Lung (tissue), 12 donors: ENCODE data around the gene SEC61B. TPM values are rescaled to one million over a fixed set of nuclear protein-coding genes. Genes with fewer than 3 reads are reported as not detected.

Experiments used
- ATAC-seq: fragments of 200-7000 bp; cut with Tn5 transposase; one replicate; pipeline ENCODE4 v1.9.1; 2020; ENCODE audit warnings: moderate number of reproducible peaks; ENCODE audit not compliant: insufficient read depth, low FRiP score
- DNase-seq, 3 donors: peaks; one replicate each; pipeline ENCODE4 v3.0.0-alpha.2; 2013 to 2017
- H3K27ac ChIP-seq, 2 donors: one replicate each; pipeline ENCODE4 v1.5.1; 2013; ENCODE audit warnings: mild to moderate bottlenecking in 2 of 2, moderate library complexity in 2 of 2, control low read depth in 1 of 2, inconsistent platforms in 1 of 2, low read depth in 1 of 2, low read length in 1 of 2
- H3K27me3 ChIP-seq, 3 donors: one replicate each; pipeline ENCODE4 v1.5.1; 2013; ENCODE audit warnings: low read length in 2 of 3; ENCODE audit not compliant: control insufficient read depth in 3 of 3, insufficient read depth in 3 of 3
- H3K36me3 ChIP-seq, 4 donors: one replicate each; pipeline ENCODE4 v1.5.1; 2013; ENCODE audit warnings: low read length in 4 of 4, mild to moderate bottlenecking in 1 of 4, moderate library complexity in 1 of 4; ENCODE audit not compliant: control insufficient read depth in 4 of 4, insufficient read depth in 4 of 4
- H3K4me1 ChIP-seq, 5 donors: one replicate each; pipeline ENCODE4 v1.5.1; 2013; ENCODE audit warnings: low read length in 5 of 5, mild to moderate bottlenecking in 2 of 5, moderate library complexity in 1 of 5; ENCODE audit not compliant: control insufficient read depth in 5 of 5, insufficient read depth in 5 of 5
- H3K4me3 ChIP-seq: one replicate; pipeline ENCODE4 v1.5.1; 2013; ENCODE audit warnings: mild to moderate bottlenecking, control low read depth, moderate library complexity
- H3K9ac ChIP-seq, 2 donors: one replicate each; pipeline ENCODE4 v1.5.1; 2013; ENCODE audit warnings: low read length in 2 of 2, control low read depth in 1 of 2; ENCODE audit not compliant: insufficient read depth in 1 of 2
- H3K9me3 ChIP-seq, 4 donors: one replicate each; pipeline ENCODE4 v1.5.1; 2013; ENCODE audit warnings: low read length in 3 of 4, mild to moderate bottlenecking in 1 of 4, moderate library complexity in 1 of 4; ENCODE audit not compliant: control insufficient read depth in 4 of 4, insufficient read depth in 3 of 4
- WGBS, 2 donors: extraction: QIAGEN DNeasy Blood & Tissue Kit; methylation state at CpG; one replicate each; pipeline ENCODE4 v1.1.7; 2013; 5-methylcytosine and 5-hydroxymethylcytosine counted together
- polyA plus RNA-seq, 2 donors: library from polyadenylated mRNA; stranded (reverse); fragments of 200-250 nt; gene quantifications; one replicate each; pipeline ENCODE4 v1.2.1, GENCODE V29; 2013
- total RNA-seq, 2 donors: library from RNA; depleted of rRNA in 1 of 2; stranded (reverse); fragments of >200 nt in 1 of 2; gene quantifications; one replicate each; pipeline ENCODE4 v1.2.1, GENCODE V29; 2014 to 2021
- TF ChIP-seq, protein P1 (sequence below): IDR thresholded peaks from 2 replicates; pipeline ENCODE4 v1.5.1; 2012; ENCODE audit warnings: mild to moderate bottlenecking; ENCODE audit errors: control extremely low read depth, extremely low read depth
- donor health status: control.
- donor health status: control.
- donor health status: Bipolar disorder and iron deficiency.
- donor health status: healthy.
- donor health status: DM: yes; HTN: yes; CAD: no.

The SEC61B gene
- total and polyA plus RNA-seq, 4 donors, result 35.9 to 516 (median 267) TPM

DNA sequence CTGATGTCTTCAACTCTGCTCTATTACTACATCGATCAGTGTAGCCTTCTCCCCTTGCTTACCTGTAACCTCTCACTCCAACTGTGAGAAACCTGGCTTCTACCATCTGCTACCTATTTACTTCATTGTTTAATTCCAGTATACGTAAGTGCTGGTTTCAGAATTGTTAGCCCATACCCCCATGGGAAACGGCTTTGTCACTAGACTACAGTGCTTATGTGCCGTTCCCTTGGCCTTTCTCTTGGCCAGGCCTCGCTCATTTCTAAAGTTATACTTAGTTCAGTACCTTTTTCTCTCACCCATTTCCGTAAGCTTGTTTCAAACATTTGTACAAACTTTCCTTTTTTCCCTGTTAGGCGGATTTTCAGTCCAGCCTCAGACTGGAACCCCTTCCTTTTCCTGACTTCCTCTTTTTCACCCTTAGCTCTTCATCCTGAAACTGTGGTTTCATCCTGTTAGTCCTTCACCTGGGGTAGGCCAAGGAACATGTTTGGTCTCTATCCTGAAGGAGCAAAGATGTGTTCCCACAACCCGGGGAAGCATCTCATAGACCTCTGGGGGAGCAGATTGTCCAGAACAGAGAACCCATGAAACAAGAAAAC, 22.0 kb upstream of the SEC61B start:
- Histone ChIP-seq H3K4me3 (no peak overlapping the region), H3K4me1 (no peaks in the 10 kb centered on the region), H3K9me3 (no peaks in the 10 kb centered on the region), H3K9ac (no peak overlapping the region), H3K27me3 (no peaks in the 10 kb centered on the region), H3K36me3 (no peaks in the 10 kb centered on the region), H3K27ac (no peak overlapping the region)
- TF ChIP-seq, protein P1, sequence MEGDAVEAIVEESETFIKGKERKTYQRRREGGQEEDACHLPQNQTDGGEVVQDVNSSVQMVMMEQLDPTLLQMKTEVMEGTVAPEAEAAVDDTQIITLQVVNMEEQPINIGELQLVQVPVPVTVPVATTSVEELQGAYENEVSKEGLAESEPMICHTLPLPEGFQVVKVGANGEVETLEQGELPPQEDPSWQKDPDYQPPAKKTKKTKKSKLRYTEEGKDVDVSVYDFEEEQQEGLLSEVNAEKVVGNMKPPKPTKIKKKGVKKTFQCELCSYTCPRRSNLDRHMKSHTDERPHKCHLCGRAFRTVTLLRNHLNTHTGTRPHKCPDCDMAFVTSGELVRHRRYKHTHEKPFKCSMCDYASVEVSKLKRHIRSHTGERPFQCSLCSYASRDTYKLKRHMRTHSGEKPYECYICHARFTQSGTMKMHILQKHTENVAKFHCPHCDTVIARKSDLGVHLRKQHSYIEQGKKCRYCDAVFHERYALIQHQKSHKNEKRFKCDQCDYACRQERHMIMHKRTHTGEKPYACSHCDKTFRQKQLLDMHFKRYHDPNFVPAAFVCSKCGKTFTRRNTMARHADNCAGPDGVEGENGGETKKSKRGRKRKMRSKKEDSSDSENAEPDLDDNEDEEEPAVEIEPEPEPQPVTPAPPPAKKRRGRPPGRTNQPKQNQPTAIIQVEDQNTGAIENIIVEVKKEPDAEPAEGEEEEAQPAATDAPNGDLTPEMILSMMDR, result no peak
- WGBS, 2 donors, result 82 to 89% methylated on average over 8 of the region's 8 CpGs
- DNase-seq (no peak), ATAC-seq (no peak)

DNA sequence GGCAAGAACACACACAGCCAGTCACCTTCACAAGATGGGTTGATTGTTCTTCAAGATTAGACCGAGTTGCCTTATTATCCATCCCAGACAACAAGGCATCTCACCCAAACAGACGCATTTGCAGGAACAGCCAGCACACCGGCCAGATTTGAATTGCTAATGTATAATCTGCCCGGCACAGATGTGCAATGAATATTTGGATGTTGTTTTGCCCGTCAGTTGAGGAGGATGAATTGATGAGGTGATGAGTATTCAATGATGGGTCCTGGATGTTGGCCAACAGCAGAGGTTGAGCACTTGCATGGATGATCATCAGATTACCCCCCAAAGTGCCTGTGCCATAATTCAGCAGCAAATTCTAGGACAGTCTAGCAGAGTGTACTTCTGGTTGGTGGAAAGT, 20.5 kb upstream of the SEC61B start:
- no peak overlapping the region for H3K27ac ChIP-seq
- WGBS, 2 donors, result 74 to 87% methylated on average over 5 of the region's 5 CpGs
- ATAC-seq (no peak), DNase-seq (no peak)
- no peak overlapping the region for H3K9ac ChIP-seq
- no peaks in the 10 kb centered on the region for H3K9me3 ChIP-seq
- no peak overlapping the region for H3K4me3 ChIP-seq
- TF ChIP-seq, protein P1, result no peak
- H3K4me1 ChIP-seq, result no peaks in the 10 kb centered on the region
- H3K36me3 ChIP-seq, result no peaks in the 10 kb centered on the region
- no peaks in the 10 kb centered on the region for H3K27me3 ChIP-seq

DNA sequence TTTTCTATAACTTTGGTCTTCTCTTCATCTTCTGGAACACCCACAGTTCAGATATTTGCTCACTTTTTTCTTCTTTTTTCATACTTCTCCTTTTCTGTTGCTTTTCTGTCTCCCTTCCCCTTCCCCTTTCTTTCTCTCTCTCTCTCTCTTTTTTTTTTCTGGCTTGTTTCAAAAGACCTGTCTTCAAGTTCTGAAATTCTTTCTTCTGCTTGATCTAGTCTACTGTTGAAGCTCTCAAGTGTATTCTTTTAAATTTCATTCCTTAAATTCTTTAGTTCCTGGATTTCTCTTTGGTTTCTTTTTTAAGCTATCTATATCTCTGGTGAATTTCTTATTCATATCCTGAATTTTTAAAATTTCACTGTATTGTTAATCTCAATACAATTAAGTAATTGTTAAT, 11.5 kb upstream of the SEC61B start:
- peaks cover 0 to 9% (median 2%) of the 10 kb centered on the region in 4 donors for H3K36me3 ChIP-seq
- DNase-seq (no peak), ATAC-seq (no peak)
- H3K4me1 ChIP-seq, result peaks cover 0 to 2% (median 0%) of the 10 kb centered on the region in 5 donors
- H3K9me3 ChIP-seq, result peaks cover 0 to 9% (median 3%) of the 10 kb centered on the region in 4 donors
- no peaks in the 10 kb centered on the region for H3K27me3 ChIP-seq
- no peak overlapping the region for H3K4me3 ChIP-seq
- H3K27ac ChIP-seq, result no peak overlapping the region
- TF ChIP-seq, protein P1, result no peak
- no peak overlapping the region for H3K9ac ChIP-seq

DNA sequence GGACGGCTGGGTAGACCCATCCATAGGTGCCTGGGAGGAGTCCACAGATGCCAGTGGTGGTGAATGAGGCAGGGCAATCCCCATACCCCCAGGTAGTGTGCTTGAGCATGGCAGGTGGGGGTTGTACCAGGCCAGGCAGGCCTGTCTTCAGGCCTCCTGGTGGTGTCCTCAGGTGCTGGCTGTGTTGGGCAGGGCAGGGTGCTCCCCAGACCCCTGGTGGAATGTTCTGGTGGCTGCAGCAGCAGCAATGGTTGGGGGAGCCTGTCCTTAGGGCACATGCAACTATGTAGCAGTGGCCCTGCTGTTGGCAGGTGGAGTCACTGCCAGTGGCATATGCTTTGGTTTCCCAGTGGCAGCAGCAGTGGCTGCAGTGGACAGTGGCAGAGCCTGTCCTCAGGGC, 10.3 kb upstream of the SEC61B start:
- Histone ChIP-seq H3K27ac (no peak overlapping the region), H3K9ac (no peak overlapping the region), H3K27me3 (no peaks in the 10 kb centered on the region), H3K4me1 (peaks cover 0 to 2% (median 0%) of the 10 kb centered on the region in 5 donors), H3K36me3 (peaks cover 0 to 9% (median 3%) of the 10 kb centered on the region in 4 donors), H3K9me3 (peaks cover 0 to 9% (median 3%) of the 10 kb centered on the region in 4 donors), H3K4me3 (no peak overlapping the region)
- WGBS, 2 donors, result 82 to 93% methylated on average over 1 of the region's 1 CpG
- ATAC-seq, result no peak
- DNase-seq, result no peak
- TF ChIP-seq, protein P1, result no peak
